Measurements from ENCODE around the gene B3GAT1. TPM values are rescaled to one million over a fixed set of nuclear protein-coding genes. Genes with fewer than 3 reads are reported as not detected.

B3GAT1 gene
- polyA plus RNA-seq, 1 of the 3 experiments (the other 2 are of a cell fraction), result 0.15 TPM

DNA sequence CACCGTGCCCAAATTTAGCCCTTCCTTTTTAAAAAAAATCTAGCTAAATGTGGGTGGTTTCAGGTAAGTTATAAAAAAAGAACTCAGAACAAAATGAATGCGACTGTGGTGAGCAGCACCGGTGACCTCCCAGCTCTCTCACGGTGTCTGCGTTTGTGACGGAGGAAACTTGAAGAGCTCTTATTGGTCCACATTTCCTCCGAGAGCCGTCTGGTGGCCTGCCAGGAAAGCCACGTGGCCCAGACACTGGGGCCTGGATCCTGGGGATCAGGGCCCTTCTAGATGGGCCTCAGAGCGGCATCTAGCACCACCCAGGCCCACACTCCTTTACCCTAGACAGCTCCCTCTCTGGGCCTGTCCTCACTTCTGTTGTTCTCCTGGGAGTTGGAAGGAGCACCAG, 39.5 kb downstream of the B3GAT1 start:
- Histone ChIP-seq H3K9me2 (no peaks in the 10 kb centered on the region), H3K4me3 (ENCODE audit: low read depth in 2 of 2, low read length in 1 of 2) (no peak overlapping the region), H3K4me2 (no peak overlapping the region), H3F3A (replicated peaks; ENCODE audit: insufficient read depth) (no peaks in the 10 kb centered on the region), H3K9me3 (no peaks in the 10 kb centered on the region), H3K4me1 (ENCODE audit: control insufficient read depth in 1 of 2, insufficient read depth in 2 of 2, low read depth in 1 of 2, low read length in 1 of 2) (no peaks in the 10 kb centered on the region), H3K9ac (no peak overlapping the region), H3K79me2 (ENCODE audit: insufficient read depth) (no peaks in the 10 kb centered on the region), H4K20me1 (ENCODE audit: insufficient read depth) (no peaks in the 10 kb centered on the region), H3K27ac (ENCODE audit: low read depth in 2 of 2, low read length in 1 of 2) (no peak overlapping the region), H3K36me3 (replicated peaks in 1 of 2; ENCODE audit: control insufficient read depth in 1 of 2, insufficient read depth in 2 of 2, low read length in 1 of 2) (no peaks in the 10 kb centered on the region), H3K27me3 (ENCODE audit: insufficient read depth) (no peaks in the 10 kb centered on the region), H2AFZ (ENCODE audit: low read depth) (no peak overlapping the region)
- ChIA-PET POLR2A (no interaction called here), CTCF (interaction anchor here (1.6 to 2.1 kb wide), 2 partner anchors 13 to 17 kb away, joined by 4 to 8 read pairs; no protein-coding TSS in a partner anchor)
- TF ChIP-seq EZH2phosphoT487 (IDR thresholded peaks at IDR 0.05; ENCODE audit: borderline replicate concordance, low read depth) (no peak), ELF1 (IDR thresholded peaks at IDR 0.05) (no peak), YY1 (IDR thresholded peaks at IDR 0.05; ENCODE audit: low read depth) (no peak)
- WGBS (ENCODE audit: low lambda C conversion rate), result 76% methylated on average over 10 of the region's 10 CpGs
- DNase-seq, result no peak

DNA sequence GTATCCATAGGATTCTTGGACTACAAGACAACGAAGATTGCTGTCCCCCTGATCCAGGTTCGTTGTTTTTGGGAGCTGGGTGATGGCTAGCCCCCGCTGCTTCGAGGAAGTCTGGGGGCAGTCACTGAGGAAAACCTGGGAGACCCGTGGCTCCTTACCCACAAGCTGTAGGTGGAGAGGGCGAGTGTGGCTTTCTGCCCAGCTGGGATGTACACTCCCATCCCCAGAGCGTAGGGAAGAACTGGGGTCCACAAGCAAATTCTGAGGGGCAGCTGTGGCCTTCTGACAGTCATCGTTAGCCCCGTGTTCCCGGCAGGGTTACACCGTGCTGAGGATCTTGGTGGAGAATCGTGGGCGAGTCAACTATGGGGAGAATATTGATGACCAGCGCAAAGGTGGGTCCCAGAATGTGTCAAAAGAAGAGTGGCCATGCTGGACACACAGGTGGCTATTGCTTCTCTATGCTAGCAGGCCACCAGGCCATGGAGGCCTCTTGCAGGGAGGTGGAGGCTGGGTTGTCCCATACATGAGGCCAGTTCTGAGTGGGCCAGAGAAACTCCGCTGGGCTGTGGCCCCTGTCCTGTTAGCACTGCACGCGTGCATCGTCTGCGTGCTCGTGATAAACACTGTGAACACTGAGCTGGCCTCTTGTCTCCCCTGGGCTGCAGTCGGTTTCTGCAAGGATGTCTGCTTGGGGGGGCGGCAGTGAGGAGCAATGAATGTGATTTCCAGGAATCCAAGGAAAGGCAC, 40.4 kb downstream of the B3GAT1 start:
- no peaks in the 10 kb centered on the region for H3K9me2 ChIP-seq
- 67% methylated on average over 12 of the region's 22 CpGs for WGBS (ENCODE audit: low lambda C conversion rate)
- POLR2A ChIA-PET, result no interaction called here
- H3K4me3 ChIP-seq (ENCODE audit: low read depth in 2 of 2, low read length in 1 of 2), result no peak overlapping the region
- no peaks in the 10 kb centered on the region for H3K36me3 ChIP-seq (replicated peaks in 1 of 2; ENCODE audit: control insufficient read depth in 1 of 2, insufficient read depth in 2 of 2, low read length in 1 of 2)
- H4K20me1 ChIP-seq (ENCODE audit: insufficient read depth), result no peaks in the 10 kb centered on the region
- H3K4me1 ChIP-seq (ENCODE audit: control insufficient read depth in 1 of 2, insufficient read depth in 2 of 2, low read depth in 1 of 2, low read length in 1 of 2), result no peaks in the 10 kb centered on the region
- no peaks in the 10 kb centered on the region for H3K9me3 ChIP-seq
- no peak overlapping the region for H2AFZ ChIP-seq (ENCODE audit: low read depth)
- no peak overlapping the region for H3K27ac ChIP-seq (ENCODE audit: low read depth in 2 of 2, low read length in 1 of 2)
- CTCF ChIA-PET, result interaction anchor here (1.6 to 2.1 kb wide), 2 partner anchors 12 to 16 kb away, joined by 4 to 8 read pairs; no protein-coding TSS in a partner anchor
- H3K9ac ChIP-seq, result no peak overlapping the region
- no peak overlapping the region for H3K4me2 ChIP-seq
- no peaks in the 10 kb centered on the region for H3F3A ChIP-seq (replicated peaks; ENCODE audit: insufficient read depth)
- TF ChIP-seq SIN3A (IDR thresholded peaks at IDR 0.05; ENCODE audit: borderline replicate concordance, low read depth, low read length) (no peak), NRF1 (IDR thresholded peaks at IDR 0.05; ENCODE audit: low read depth, low read length) (no peak), MXI1 (IDR thresholded peaks at IDR 0.05; ENCODE audit: low read depth, low read length) (no peak), YY1 (IDR thresholded peaks at IDR 0.05; ENCODE audit: low read depth) (no peak), TAF1 (IDR thresholded peaks at IDR 0.05; ENCODE audit: borderline replicate concordance, low read depth, low read length) (no peak), GABPA (IDR thresholded peaks at IDR 0.05; ENCODE audit: low read depth) (no peak), SMC3 (IDR thresholded peaks at IDR 0.05; ENCODE audit: low read depth, low read length) (no peak), EP300 (IDR thresholded peaks at IDR 0.05; ENCODE audit: borderline replicate concordance in 1 of 2, low read depth in 1 of 2, low read length in 1 of 2) (no peak), RAD21 (IDR thresholded peaks at IDR 0.05; ENCODE audit: low read length) (no peak)
- TF ChIP-seq, protein P1, sequence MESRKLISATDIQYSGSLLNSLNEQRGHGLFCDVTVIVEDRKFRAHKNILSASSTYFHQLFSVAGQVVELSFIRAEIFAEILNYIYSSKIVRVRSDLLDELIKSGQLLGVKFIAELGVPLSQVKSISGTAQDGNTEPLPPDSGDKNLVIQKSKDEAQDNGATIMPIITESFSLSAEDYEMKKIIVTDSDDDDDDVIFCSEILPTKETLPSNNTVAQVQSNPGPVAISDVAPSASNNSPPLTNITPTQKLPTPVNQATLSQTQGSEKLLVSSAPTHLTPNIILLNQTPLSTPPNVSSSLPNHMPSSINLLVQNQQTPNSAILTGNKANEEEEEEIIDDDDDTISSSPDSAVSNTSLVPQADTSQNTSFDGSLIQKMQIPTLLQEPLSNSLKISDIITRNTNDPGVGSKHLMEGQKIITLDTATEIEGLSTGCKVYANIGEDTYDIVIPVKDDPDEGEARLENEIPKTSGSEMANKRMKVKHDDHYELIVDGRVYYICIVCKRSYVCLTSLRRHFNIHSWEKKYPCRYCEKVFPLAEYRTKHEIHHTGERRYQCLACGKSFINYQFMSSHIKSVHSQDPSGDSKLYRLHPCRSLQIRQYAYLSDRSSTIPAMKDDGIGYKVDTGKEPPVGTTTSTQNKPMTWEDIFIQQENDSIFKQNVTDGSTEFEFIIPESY (IDR thresholded peaks at IDR 0.05; ENCODE audit: borderline replicate concordance, low read depth), result no peak
- TF ChIP-seq, protein P2, sequence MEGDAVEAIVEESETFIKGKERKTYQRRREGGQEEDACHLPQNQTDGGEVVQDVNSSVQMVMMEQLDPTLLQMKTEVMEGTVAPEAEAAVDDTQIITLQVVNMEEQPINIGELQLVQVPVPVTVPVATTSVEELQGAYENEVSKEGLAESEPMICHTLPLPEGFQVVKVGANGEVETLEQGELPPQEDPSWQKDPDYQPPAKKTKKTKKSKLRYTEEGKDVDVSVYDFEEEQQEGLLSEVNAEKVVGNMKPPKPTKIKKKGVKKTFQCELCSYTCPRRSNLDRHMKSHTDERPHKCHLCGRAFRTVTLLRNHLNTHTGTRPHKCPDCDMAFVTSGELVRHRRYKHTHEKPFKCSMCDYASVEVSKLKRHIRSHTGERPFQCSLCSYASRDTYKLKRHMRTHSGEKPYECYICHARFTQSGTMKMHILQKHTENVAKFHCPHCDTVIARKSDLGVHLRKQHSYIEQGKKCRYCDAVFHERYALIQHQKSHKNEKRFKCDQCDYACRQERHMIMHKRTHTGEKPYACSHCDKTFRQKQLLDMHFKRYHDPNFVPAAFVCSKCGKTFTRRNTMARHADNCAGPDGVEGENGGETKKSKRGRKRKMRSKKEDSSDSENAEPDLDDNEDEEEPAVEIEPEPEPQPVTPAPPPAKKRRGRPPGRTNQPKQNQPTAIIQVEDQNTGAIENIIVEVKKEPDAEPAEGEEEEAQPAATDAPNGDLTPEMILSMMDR (IDR thresholded peaks at IDR 0.05), result no peak
- no peaks in the 10 kb centered on the region for H3K27me3 ChIP-seq (ENCODE audit: insufficient read depth)
- no peak for DNase-seq
- H3K79me2 ChIP-seq (ENCODE audit: insufficient read depth), result no peaks in the 10 kb centered on the region

All from SK-N-SH (cell line).